Nephron (organoid): Measurements from ENCODE around the gene TST.

Experiments
- H3K27ac Mint-ChIP-seq, 3 experiments: 2 replicates each; pipeline ENCODE4 v1.8.0; 2020; ENCODE audit warnings: mixed read lengths in 3 of 3, mild to moderate bottlenecking in 2 of 3, moderate library complexity in 1 of 3
- H3K27me3 Mint-ChIP-seq: 2 replicates; pipeline ENCODE4 v1.8.0; 2021; ENCODE audit warnings: low read depth, mild to moderate bottlenecking, moderate library complexity, mixed read lengths
- H3K36me3 Mint-ChIP-seq: 2 replicates; pipeline ENCODE4 v1.8.0; 2020; ENCODE audit warnings: low read depth, mixed read lengths
- H3K4me1 Mint-ChIP-seq: 2 replicates; pipeline ENCODE4 v1.8.0; 2020; ENCODE audit warnings: mixed read lengths
- H3K4me3 Mint-ChIP-seq, 3 experiments: 2 replicates each; pipeline ENCODE4 v1.8.0; 2020; ENCODE audit warnings: mild to moderate bottlenecking in 3 of 3, mixed read lengths in 3 of 3, moderate library complexity in 2 of 3
- H3K9me3 Mint-ChIP-seq: 2 replicates; pipeline ENCODE4 v1.8.0; 2020; ENCODE audit warnings: mixed read lengths
- CTCF ChIP-seq, 3 experiments: fragments of 200-600 bp; sonication (generic); IDR thresholded peaks; one replicate each; pipeline ENCODE4 v1.5.0; 2021; ENCODE audit warnings: antibody characterized with exemption in 3 of 3; ENCODE audit not compliant: unreplicated experiment in 3 of 3

Gene TST

GRCh38 chr22:37039466-37039865, 20.2 kb upstream of the TST start:
- peak overlapping the region; percentile 17 to 81 (median 51) for H3K27ac Mint-ChIP-seq
- H3K27me3 Mint-ChIP-seq = peaks cover 15% of the 10 kb centered on the region
- no peak overlapping the region for H3K4me3 Mint-ChIP-seq
- no peak for TF ChIP-seq CTCF (IDR thresholded peaks at IDR 0.05; ENCODE audit: unreplicated experiment in 3 of 3)
- H3K4me1 Mint-ChIP-seq = peaks cover 37% of the 10 kb centered on the region
- H3K9me3 Mint-ChIP-seq = no peaks in the 10 kb centered on the region
- H3K36me3 Mint-ChIP-seq = no peaks in the 10 kb centered on the region

DNA sequence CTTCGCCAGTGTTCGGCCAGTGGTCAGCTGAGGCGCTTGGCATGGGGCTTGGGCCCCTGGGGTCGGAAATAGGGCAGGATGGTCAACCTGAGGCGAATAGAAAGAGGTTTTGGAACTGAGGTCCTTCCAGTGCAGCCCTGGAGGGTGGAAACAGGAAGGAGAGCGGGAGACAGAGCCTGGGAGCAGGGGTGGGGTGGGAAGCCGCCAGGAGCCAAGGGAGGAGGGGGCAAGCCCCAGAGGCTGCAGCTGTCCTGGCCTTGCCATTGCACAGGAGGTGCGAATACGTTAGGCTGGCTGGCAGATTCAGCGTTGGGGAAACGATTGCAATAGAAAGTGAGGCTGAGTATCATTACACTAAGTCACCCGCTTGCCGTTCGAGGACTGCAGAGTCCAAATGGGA, 18.4 kb upstream of the TST start:
- no peak overlapping the region for H3K4me3 Mint-ChIP-seq
- TF ChIP-seq CTCF (IDR thresholded peaks at IDR 0.05; ENCODE audit: unreplicated experiment in 3 of 3) = no peak
- H3K27me3 Mint-ChIP-seq = peaks cover 7% of the 10 kb centered on the region
- no peaks in the 10 kb centered on the region for H3K36me3 Mint-ChIP-seq
- H3K27ac Mint-ChIP-seq = no peak overlapping the region
- H3K4me1 Mint-ChIP-seq = peaks cover 28% of the 10 kb centered on the region
- H3K9me3 Mint-ChIP-seq = no peaks in the 10 kb centered on the region

DNA sequence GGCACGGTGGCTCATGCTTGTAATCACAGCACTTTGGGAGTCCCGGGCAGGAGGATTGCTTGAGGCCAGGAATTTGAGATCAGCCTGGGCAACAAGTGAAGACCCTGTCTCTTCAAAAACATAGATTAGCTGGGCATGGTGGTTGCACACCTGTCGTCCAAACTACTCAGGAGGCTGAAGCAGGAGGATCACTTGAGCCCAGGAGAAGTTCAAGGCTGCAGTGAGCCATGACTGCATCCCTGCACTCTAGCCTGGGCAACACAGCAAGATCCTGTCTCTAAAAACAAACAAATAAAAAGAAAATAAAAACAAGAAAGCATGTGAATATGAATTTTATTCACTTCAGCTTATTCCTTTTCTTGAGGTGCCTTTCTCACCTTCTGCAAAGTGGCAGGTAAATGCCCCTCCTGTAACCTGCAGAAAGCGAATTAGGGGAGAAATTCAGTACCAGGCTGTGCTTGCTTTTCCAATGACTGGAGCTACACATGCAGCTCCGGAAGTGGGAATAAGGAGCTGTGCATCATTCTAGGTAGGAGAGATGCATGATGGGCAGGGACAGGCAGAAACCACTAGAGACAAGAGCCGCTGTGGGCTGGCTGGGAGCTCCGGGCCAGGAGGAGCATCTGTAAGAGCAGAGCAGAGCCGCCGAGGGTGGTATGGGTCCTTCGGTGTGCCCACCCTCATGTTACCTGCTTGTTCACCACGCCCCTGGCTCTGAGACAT, 17.6 kb upstream of the TST start:
- no peaks in the 10 kb centered on the region for H3K9me3 Mint-ChIP-seq
- no peak overlapping the region for H3K4me3 Mint-ChIP-seq
- no peak for TF ChIP-seq CTCF (IDR thresholded peaks at IDR 0.05; ENCODE audit: unreplicated experiment in 3 of 3)
- H3K27me3 Mint-ChIP-seq = peaks cover 7% of the 10 kb centered on the region
- peaks cover 28% of the 10 kb centered on the region for H3K4me1 Mint-ChIP-seq
- no peaks in the 10 kb centered on the region for H3K36me3 Mint-ChIP-seq
- H3K27ac Mint-ChIP-seq = no peak overlapping the region

- no peak for TF ChIP-seq CTCF (IDR thresholded peaks at IDR 0.05; ENCODE audit: unreplicated experiment in 3 of 3)
- Mint-ChIP-seq H3K27me3 (peaks cover 7% of the 10 kb centered on the region), H3K36me3 (peaks cover 8% of the 10 kb centered on the region), H3K9me3 (no peaks in the 10 kb centered on the region), H3K27ac (peak overlapping the region in 2 of 3 experiments; percentile 10 to 12), H3K4me1 (peaks cover 8% of the 10 kb centered on the region), H3K4me3 (no peak overlapping the region)
Observed at GRCh38 chr22:37033605-37034430, 14.6 kb upstream of the TST start.

- Mint-ChIP-seq H3K27me3 (peaks cover 7% of the 10 kb centered on the region), H3K4me3 (no peak overlapping the region), H3K9me3 (no peaks in the 10 kb centered on the region), H3K36me3 (peaks cover 13% of the 10 kb centered on the region), H3K4me1 (peaks cover 8% of the 10 kb centered on the region), H3K27ac (peak overlapping the region; percentile 34 to 89 (median 77))
- TF ChIP-seq CTCF (IDR thresholded peaks at IDR 0.05; ENCODE audit: unreplicated experiment in 3 of 3) = no peak
Observed at GRCh38 chr22:37032535-37033460, 13.6 kb upstream of the TST start.
